HG03103 (cell line): Measurements from ENCODE around the gene CNPPD1.

Experiments used
- ATAC-seq: cut with Tn5 transposase; IDR thresholded peaks from one replicate; pipeline ENCODE4 v1.9.1; 2021; ENCODE audit warnings: low read depth; ENCODE audit not compliant: unreplicated experiment

Gene CNPPD1

DNA sequence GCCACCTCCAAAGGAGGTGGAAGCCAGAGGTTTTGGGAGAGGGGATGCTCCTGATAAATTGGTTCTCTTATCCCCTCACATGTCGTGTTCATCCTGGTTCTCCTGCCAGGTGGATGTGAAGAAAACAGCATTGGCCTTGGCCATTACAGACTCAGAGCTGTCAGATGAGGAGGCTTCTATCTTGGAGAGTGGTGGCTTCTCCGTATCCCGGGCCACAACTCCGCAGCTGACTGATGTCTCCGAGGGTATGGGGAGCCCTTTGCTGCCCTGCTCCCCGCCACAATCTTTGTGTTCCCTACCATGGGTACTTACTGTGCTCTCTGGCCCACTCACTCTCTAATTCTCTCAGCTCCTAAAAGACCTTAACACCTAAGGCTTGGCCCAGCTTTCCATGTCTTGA, 4.8 kb upstream of the CNPPD1 start:
- no peak for ATAC-seq

DNA sequence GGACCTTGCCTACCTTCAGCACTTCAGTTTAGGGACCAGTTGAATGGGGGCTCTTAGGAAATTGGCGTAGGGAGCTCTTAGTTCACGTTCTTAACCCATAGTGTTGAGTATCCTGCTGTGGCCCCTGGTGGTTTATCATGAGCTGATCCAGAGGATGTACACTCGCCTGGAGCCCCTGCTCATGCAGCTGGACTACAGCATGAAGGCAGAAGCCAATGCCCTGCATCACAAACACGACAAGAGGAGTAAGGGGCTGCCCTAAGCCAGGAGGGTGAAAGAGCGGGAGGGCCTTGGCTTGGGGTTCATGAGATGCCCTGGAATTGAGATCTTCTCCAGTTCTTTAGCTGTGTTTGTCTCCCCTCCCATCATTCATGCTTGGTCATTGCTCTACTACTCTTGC, 4.2 kb upstream of the CNPPD1 start:
- ATAC-seq = no peak

DNA sequence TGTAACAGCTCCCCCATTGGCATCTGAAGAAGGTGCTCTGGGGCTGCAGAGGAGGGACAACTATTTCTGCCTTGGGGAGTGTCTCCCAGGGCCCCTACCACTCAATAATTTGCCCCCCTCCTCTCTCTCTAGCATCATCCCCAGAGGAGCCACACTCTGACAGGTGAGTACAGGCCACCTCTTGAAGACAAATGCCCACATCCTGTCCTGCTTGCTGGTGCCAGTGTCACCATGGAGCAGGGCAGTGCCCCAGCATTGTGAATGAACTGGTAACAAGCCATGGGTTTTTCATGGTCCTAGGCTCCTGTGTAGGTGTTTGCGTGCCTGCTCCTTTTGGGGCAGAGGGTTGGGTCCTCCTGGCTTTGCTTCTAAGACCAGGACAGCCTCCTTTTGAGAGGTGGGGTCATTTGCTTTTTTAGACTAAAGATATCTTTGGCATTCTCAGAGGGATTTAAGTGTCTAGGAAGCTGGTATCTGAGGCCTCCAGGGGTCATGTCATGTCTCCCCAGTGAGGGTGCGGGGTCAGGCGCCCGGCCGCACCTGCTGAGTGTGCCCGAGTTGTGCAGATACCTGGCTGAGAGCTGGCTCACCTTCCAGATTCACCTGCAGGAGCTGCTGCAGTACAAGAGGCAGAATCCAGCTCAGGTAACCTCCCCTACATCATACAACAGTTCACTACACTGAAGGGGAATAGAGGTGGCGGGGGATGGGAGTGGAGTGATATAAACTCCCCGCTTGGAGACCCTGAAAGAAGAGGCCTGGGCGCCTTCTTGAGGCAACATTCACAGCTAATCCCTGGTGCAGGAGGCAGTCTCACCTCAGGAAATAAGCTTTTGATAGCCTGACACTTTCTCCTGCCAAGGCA, 3.1 kb upstream of the CNPPD1 start:
- ATAC-seq = no peak

DNA sequence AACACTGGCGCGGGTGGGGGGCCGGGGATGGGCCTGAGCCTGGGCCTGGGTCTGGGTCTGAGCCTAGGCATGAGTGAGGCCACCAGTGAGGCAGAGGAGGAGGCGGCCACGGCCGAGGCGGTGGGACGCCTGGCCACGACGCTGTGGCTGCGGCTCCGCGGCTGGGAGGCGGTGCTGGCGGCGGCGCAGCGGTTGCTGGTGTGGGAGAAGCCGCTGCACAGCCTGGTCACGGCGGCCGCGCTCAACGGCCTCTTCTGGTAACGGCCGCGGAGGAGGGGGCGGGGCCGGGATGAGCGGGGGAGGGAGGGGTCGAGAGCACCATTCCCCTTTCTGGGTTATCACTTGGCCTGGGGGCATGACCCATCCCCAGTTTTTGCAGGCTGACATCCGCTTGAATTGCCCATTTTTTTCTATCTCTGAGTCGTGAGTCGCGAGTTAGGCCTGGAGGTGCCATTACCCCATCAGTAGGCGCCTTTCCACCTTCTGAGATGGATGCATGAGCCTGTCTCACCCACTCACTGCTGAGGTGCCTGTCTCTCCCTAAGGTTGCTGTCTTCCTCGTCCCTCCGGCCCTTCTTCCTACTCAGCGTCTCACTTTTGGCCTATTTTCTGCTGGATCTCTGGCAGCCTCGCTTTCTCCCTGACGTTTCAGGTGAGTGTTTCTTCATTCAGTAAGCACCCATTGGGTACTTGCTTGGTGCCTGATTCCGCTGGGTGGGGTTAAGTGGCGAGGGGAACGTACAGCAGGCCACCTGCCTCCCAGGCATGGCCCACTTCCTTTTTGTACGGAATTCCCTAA, 1.9 kb upstream of the CNPPD1 start:
- ATAC-seq = peak; percentile 19

DNA sequence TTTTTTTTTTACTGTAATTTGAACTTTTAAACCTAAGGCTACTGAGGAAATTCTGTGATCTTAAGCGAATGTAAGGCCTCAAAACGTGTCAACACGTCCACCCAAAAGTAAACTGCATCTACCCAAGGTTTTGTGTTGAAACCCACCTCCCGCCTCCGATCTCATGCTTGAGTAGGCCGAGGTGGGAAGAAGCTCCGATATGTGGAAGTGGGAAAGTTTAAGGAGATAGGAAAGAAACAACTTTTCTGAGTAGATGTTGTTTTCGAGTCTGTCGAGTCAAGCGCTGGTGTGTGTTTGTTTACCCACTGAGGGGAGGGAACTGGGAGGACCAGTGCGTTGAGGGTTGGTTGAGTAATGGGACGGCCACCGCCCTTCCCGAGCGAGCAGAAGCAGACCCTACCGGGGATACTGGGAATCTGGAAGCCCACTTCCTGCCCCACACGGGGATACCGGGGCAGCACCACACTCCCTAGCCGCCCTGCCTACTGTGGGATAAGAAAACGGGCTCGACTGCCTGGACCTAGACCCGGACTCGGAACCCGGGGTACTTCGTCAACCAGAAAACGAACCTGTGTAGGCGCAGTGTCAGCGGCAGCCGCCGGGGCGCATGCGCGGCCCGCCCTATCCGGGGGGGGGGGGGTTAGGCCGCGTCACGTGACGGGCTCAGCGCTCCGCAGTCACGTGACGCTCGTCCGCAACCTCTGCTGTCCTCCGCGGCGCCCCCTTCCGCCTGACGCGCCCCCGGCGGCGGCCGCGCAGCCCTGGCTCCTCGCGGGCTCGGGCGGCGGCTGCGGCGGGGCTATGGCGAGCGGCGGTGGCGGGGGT, 1.0 kb upstream of the CNPPD1 start, which contains the start of gene RETREG2:
TSS of gene RETREG2 (plus strand) at position 724 of the 825 bp plus-strand sequence. CDS start at position 802, 78 bp downstream.
- peak; percentile 33 for ATAC-seq

DNA sequence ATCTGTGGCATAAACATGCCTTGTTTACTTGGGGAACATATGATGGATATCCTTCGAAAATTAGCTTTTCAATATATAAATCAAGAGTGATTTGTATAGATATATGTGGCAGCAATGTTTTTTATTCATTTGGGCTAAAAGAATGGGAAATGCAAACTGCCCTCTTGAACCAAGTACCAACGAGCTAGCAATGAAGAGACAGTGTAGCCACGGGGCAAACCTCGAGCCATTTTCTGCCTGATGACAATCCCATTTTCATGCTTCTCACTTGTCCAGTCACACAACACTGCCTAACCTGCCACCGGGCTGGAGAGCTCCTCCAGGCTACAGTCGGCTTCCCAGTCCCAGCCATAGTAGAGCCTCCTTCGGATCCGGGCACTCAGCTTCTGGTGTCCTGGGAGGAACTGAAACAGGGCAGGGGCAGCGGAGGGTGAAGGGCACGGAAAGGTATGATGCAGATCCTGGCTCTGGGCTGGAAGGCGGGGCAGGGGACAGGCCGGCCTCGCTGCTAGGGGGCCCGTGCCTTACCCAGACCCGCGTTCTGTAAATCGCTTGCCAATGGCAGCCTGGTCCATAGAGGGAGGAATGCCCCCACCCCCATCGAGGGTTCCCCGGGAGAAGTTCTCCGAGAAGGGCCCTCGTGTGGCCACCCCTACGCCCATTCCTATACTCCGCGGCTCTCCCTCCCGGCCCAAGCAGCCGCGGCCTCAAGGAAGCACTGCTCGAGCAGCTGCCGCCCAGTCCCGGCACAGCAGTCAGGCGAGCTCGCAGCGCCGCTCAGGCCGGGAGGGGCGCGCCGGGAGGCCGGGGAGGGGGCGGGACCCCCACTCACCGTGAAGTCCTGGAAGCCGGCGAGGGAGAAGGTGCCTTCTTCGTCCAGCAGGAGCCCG, 552 bp downstream of the CNPPD1 start:
- ATAC-seq = peak; percentile 16

DNA sequence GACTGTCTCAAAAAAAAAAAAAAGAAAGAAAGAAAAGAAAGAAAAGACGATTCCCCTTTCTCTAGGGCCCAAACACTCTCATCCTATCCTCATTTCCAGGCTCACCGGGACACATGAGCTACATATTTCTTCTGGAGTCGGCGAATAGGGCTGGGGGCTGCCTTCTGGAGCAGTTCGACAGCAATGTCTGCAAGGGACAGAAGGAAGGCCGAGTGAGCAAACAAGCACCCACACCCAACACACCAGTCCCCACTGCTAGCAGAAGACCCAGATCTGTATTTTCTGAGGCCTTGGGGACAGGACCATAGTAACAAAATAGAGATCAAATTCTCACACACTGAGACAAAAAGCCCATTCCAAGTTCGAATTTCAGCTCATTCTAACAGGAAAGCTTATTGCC, 1.2 kb downstream of the CNPPD1 start:
- ATAC-seq = no peak

DNA sequence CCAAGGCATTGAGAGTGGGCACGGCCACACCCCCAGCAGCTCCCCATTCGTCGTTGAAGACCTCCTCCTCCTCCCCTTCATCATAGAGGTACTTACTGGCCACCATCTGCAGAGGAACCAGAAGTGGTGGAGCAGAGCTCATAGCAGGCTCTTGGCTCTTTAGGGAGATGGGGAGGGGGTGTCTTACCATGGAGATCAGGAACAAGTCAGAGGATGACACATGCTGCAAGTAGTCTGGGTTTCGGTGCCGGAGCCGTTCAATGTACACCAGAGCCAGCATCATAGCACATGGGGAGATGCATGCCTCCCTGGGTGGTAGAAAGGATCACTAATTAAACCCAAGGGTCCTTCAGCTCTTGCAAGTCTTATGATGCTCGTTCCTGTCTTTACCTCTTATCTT, 1.9 kb downstream of the CNPPD1 start:
- no peak for ATAC-seq

DNA sequence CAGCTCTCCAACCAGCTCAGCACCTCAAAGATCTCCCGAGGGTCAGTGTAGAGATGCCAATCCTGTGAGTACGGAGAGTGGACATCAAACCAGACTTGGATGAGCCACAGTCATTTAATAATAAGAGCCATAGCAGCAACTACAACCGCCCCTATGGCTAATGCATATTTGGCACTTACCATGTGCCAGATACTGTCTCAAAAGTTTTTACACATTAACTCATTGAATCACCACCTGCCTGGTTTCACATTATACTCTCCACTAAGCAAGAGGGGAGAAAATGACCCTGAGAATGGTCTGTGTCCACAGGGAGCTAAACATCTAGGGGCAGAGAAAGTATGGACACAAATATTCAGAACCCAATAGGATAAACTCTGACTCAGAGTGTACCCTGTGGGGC, 2.6 kb downstream of the CNPPD1 start:
- no peak for ATAC-seq

DNA sequence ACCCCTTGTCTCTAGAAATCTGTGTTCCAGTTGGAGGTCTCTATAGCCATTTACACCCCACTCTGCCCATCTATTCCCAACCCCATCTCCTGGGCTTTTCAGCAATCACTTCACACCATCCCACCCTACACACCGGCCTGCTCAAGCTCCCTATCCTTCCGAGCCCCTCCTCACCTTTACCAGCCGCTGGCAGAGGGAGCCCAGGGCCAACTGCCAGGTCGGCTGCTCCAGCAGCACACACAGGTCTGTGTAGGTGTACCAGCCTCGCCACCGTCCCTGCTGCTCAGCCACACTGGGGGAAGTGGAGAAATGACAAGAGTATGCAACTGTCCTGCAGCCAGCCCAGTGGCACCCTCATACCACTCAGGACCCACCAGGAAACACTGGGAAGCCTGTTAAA, 3.5 kb downstream of the CNPPD1 start:
- ATAC-seq = no peak

DNA sequence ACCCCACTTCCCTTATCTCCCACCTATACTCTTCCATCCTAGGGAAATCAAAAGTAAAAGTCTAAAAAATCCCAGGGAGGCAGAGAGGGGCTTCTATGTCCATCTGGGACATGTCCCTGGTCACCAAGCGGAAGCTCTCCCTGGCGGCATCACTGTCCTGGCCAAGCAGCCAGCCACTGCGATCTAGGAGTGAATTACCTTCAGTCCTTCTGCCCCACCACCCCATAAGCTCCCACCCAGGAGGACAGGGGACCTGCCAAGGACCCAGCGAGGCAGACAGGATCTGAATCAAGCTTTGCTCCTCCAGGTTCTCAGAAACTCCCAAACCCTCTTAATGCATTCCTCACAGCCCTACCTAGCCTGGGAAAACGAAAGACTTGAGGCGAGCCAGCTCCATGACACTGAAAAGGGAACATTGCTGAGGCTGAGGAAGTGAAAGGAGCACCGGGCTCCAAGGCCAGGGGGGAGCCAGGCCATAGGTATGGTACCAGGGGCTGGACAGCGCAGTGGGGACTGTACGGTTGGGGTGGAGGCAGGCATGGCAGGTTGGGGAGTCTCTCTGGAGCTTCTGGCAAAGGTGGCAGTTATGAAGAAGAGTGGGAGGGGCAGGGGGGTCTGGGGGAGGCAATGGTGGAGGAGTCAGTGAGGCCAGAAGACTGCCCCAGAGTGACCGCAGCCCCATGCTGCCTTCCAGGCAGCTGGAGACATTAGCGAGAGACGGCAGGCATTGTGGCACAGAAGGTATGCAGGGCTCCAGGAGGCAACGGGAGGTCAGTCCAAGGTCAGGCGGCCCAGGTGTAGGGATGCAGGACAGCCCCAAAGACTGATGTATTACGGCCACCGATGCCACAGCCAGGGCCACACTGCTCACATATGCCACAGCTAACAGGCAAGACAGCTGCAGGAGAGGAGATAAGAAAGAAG, 4.2 kb downstream of the CNPPD1 start:
- ATAC-seq = no peak

DNA sequence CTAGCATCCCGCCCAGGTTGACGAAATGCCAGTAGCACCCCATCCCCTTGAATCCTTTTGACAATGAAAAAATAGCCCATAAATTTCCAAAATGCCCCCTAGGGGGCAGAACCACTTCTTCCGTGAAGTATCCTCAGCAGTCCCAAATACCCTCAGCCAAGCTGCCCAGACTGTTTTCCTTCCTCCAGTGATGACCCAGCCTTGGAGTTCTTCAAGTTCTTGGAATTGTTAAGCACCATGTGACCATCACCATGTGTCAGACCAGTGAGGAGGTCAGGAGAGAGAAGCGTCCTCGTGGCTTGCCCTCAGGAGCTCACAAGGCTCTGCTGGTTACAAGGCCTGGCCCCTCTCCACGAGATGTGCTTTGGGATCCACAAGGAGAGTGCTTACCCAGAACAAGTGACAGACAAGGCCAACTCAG, 5.5 kb downstream of the CNPPD1 start:
- ATAC-seq = no peak

DNA sequence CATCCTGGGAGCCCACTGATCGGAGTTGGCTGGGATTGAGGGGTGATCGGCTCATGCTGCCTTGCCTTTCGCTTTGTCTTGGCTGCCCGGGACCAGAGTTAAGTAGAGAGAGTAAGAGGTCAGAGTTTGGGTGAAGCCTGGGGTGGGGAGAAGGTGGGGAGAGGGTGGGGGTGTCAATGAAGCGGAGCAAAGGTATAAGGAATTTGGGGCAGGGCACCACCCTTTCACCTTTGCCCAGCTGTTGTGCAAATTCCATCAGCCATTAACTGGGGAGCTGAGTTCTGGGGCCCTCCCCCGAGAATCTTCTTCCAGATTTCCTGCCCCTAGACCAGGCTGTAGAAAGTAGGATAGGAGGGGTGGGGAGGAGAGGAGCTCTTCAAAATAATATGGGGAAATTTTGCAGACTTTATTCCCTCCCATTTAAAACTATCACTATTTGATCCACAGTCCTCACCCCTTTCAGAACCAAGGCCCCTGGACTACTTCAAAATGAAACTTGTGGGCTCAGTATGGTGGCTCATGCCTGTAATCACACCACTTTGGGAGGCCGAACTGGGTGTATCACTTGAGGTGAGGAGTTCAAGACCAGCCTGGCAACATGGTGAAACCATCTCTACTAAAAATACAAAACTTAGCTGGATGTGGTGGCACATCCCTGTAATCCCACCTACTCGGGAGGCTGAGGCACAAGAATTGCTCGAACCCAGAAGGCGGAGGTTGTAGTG, 6.6 kb downstream of the CNPPD1 start, which contains the start of gene SLC23A3:
TSS of gene SLC23A3 (minus strand) at position 100 of the 725 bp plus-strand sequence. CDS start at position 55, 45 bp downstream.
- ATAC-seq = no peak

DNA sequence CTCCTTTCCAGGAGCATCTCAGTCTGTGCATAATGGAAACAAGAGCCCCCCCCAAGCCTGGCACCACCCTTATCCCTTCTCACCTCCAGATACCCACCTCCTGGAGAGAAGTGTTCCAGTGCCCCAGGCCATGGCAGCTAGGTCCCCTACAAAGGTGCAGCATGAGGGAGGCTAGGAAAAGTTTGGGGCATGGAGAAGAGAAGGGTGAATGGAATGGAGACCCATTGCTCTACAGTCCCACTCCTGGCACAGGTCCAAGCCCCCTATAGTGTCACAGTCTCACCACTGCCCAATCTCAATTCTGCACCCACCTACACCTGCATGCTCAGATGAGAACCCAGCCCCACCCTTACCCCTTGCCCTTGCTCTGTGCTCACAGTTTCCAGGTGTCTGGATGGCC, 7.8 kb downstream of the CNPPD1 start:
- ATAC-seq = no peak

DNA sequence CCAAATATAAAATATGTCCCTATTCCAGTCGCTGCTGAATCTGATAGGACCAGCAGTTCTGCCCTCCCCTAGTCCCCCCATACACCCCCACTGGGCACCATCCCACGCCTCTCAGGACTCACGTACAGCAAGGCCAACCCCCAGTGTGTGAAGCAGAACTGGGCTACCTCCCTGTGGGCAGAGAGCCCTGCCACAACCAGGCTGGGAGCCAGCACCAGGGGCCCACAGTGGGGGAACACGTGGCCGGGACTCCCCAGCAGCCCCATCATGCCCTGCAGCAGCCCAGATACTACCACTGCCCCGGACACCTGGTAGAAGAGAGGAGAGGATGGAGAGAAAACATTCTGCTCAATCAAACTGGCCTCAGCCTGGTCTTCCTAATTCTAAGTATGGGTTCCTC, 8.2 kb downstream of the CNPPD1 start:
- no peak for ATAC-seq

DNA sequence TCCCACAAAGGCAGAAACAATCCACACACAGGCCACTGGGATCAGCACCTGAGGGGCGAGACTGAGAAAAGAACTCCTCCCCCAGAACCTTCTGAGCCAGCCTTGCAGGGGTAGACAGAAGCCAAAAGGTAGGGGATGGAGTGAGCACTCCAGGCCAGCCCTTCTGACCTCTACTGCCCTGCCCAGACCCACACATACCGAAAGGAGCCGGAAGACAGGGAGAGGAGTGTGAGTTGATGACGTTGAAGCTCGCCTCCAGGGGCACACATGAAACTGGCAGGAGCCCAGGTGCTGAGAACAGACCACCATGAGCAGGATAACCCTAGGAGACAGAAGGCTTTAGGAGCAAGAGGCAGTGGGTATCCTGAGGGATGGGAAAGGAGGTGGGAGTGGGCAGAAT, 8.7 kb downstream of the CNPPD1 start:
- ATAC-seq = no peak

DNA sequence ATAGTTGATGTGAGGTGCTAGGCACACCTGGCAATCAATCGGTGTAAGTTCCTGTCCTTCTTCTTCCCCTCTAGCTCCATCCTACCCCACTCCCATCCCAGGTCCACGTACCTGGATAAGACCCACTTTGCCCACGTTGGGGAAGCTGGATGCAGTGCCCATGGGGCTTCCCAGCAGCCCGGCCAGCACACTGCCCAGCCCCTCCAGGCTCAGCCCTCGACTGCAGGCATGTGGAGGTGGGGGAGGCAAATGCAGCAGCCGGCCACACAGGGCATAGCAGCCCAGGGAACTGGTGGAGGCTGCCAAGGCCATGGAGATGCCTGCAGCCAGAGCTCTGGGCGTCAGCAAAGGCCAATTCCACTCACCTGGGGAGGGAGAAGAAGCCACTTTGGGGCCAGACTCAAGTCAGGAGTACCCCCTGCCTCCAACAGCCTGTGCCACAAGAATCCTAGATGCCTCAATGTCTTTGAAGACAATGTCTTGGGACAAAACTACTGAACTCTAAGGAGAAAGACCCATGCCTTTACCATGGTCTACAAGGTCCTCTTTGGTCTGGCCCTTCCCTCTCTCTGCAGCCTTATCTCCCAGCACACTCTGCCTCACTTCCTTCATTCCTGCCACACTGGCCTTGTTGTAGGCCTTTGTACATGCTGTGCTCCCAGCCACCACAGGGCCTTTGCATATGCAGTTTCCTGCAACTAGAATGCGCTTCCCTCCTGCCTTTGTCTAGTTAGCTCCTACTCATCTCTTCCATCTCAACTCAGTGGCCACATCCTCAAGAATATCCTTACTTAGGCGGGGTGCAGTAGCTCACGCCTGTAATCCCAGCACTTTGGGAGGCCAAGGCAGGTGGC, 11.4 kb downstream of the CNPPD1 start:
- ATAC-seq = no peak
